Tongue (tissue), 2 donors: ENCODE data around the gene MRGPRX1. TPM values are rescaled to one million over a fixed set of nuclear protein-coding genes. Genes with fewer than 3 reads are reported as not detected.
A peak's percentile ranks its signal among the peaks of the same experiment; 100 is the strongest.
"Not testable (repeated sequence)": the region's sequence is repeated elsewhere in the genome, so short reads cannot be mapped to it uniquely, and the experiment has no call there.

Source experiments
- DNase-seq: peaks from one replicate; pipeline ENCODE4 v3.0.0-alpha.2; 2015
- total RNA-seq: library from RNA; depleted of rRNA; stranded (reverse); fragments of >200 nt; gene quantifications from one replicate; pipeline ENCODE4 v1.2.3, GENCODE V29; 2014

MRGPRX1 gene
- not detected for total RNA-seq

DNA sequence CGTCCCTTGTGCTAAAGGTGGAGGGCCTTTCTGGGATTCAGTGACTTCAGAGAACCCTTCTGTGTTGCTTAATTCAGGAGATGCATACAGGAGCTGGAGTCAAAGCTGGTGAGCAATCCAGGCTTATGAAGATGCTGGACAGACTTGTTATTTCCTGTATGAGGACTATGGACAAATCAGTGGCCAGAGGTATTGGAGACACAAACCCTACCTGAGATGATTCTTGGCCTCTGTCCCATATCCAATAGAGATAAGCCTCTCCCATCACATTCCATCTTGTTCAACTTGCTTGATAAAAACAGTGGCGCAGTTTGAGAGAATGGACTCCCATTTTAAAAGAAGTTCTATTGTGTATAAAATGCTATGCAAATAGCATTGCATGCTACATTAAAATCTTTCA lies at the start of gene MRGPRX1:
Gene MRGPRX1 (minus strand): TSS at position 101 of the 400 bp plus-strand sequence. CDS start 4,630 bp downstream, outside the sequence.
- DNase-seq: no peak

DNA sequence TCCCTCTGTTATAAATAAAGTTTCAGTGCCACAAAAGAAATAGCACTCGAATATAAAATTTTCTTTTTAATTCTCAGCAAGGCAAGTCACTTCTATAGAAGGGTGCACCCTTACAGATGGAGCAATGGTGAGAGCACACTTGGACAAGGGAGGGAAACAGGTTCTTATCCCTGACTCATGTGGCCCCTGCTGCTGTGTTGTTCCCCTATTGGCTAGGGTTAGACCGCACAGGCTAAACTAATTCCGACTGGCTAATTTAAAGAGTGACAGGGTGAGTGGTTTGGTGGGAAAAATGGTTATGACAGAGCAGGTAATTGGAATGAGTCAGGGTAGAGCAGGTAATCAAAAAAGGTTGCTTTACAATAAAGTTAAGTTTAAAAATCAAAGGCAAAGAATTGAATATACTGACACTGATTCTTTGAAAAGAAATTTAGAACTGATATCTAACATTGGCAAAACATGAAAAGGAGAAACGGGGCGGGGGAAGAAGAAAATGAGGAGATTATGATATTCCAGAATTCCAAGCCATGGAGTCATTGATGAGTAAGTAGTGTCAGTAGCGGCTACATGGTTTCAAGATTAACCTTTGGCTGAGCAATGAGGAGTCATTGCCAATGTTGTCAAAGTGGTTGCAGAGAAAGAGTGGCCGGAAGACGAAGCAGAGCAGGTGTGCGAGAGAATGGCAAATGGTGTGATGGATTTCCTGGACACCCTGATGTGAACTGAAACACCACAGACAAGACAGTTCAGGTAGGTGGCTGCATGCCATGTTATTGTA lies 48.4 kb upstream of the MRGPRX1 start:
- DNase-seq: no peak

GRCh38 chr11:18986744-18987143 lies 47.5 kb upstream of the MRGPRX1 start:
- DNase-seq: peak; percentile 45

- no peak for DNase-seq
These were observed 42.7 kb upstream of the MRGPRX1 start for GRCh38 chr11:18981897-18982296.

DNA sequence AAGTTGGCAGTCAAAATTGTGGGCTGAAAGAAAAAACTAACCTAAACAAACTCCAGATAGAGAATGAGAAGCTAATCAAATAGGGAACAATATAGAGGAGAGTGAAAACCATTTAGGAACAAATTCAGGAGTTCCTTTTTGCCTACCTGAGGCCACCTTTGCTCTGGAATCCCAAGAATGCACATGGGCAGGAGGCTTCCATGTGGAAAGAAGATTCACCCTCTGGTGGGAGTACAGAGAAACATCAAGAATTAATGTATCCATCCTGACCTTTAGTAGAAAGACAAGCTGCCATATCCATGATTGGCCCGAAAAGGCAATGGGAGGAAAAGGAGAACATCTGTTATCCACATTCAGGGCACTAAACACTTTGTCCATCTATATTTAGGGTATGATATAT lies 35.0 kb upstream of the MRGPRX1 start:
- no peak for DNase-seq

DNA sequence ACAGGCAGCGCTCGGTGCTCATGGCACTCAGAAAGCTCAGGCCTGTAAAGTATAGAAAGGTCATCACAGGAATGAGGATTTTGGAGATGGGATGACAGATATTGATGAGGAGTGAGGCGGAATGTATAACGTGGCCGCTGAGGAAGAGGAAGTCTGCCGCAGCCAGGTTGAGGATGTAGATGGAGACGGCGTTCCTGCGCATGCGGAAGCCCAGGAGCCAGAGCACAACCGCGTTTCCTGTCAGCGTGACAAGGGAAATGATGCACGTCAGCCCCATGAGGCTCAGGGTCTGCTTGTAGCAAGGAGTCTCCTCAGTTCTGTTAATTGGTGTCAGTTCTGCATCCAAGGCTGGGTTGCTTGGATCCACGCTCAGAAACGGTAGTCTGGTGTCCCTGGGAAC lies 33.1 kb upstream of the MRGPRX1 start:
- DNase-seq: no peak

- no peak for DNase-seq
These were observed 30.5 kb upstream of the MRGPRX1 start for GRCh38 chr11:18969720-18970119.

GRCh38 chr11:18958221-18958910 lies 19.2 kb upstream of the MRGPRX1 start:
- no peak for DNase-seq

GRCh38 chr11:18956630-18957029 lies 17.4 kb upstream of the MRGPRX1 start:
- DNase-seq: no peak

DNA sequence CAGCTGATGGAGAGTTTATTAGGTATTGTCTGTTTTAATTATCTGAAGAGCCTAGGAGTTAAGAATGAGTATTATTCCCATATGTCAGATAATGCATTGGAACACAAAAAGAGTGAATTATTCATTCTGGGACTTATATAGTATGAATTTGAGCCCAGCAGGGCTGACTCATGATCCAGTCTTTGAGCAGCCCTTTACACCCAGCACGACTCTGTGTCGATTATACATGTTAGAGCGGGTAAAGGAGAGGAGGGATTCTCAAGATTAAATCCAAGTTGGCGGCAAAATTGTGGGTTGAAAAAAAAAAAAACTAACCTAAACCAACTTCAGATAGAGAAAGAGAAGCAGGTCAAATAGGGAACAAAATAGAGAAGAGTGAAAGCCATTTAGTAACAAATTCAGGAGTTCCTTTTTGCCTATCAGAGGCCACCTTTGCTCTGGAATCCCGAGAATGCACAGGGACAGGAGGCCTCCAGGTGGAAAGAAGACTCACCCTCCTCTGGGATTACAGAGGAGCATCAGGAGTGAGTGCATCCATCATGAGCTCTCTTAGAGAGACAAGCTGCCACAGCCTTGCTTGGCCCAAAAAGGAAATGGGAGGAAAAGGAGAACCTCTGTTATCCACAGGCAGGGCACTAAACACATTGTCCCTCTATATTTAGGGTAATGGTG lies 3.1 kb downstream of the MRGPRX1 start:
- no peak for DNase-seq

GRCh38 chr11:18934195-18934814 lies 4.9 kb downstream of the MRGPRX1 start:
- no peak for DNase-seq

DNA sequence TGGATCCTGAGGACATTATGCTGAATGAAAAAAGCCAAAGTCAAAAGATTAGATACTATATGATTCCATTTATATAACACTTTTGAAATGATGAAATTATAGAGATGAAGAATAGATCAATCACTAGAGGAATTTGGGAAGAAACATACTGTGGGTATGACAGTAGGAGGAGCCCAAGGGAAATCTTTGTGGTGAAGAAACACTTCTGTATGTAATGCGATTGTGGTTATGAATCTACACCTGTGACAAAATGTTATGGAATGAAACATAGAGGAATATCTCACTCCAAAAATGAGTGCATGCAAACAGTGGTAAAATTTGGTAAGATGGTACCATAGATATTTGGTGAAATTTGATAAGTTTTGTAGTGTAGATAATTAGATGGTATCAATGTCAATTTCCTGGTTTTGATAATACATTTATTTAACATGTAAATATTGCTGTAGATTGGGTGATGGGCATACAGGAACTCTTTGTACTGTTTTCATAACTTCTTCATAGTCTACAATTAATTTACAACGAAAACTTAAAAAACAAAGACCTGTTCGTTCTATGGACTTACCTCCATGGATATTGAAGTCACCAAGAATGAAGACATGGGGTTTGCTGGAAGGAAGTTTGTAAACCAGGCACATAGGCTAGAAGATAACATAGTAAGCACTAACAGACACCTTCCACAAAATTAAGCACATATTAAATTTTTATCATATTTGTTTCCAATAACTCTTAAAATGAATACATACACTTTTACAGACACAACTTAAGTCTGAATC lies 11.5 kb downstream of the MRGPRX1 start:
- DNase-seq: no peak

GRCh38 chr11:18925426-18925825 lies 13.8 kb downstream of the MRGPRX1 start:
- DNase-seq: not testable (repeated sequence)

DNA sequence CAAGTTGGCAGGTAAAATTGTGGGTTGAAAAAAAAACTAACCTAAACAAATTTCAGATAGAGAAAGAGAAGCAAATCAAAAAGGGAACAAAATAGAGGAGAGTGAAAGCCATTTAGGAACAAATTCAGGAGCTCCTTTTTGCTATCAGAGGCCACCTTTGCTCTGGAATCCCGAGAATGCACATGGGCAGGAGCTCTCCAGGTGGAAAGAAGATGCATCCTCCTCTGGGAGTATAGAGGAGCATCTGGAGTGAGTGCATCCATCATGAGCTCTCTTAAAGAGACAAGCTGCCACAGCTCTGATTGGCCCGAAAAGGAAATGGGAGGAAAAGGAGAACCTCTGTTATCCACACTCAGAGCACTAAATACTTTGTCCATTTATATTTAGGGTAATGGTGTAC lies 26.3 kb downstream of the MRGPRX1 start:
- DNase-seq: no peak

DNA sequence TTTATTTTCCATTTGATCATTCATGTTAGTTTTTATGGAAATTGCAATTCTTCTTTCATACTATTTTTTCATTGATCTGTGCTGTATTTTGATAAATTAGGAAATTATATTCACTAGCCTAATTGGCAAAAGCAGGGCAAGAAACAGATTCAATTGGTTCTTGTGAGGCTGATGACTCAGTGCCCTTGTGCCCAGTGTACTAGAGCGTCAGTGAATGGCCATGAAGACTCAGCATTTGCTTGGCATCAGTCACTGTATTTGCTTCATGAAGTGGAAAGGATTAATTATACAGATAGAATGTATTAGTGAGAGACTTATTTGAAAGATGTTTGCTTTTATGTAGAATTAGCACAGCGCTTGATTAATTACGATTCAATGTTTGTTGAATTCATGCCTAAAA lies 31.8 kb downstream of the MRGPRX1 start:
- DNase-seq: no peak

DNA sequence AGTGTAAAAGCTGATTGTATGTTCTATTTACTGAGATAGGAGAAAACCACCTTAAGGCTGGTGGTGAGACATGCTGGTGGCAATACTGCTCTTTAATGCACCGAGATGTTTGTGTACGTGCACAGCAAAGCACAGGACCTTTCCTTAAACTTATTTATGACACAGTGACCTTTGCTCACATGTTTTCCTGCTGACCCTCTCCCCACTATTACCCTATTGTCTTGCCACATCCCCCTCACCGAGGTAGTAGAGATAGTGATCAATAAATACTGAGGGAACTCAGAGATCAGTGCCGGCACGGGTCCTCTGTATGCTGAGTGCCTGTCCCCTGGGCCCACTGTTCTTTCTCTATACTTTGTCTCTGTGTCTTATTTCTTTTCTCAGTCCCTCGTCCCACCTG lies 38.6 kb downstream of the MRGPRX1 start:
- DNase-seq: not testable (repeated sequence)

- not testable (repeated sequence) for DNase-seq
These were observed 39.0 kb downstream of the MRGPRX1 start for GRCh38 chr11:18900151-18900611.

DNA sequence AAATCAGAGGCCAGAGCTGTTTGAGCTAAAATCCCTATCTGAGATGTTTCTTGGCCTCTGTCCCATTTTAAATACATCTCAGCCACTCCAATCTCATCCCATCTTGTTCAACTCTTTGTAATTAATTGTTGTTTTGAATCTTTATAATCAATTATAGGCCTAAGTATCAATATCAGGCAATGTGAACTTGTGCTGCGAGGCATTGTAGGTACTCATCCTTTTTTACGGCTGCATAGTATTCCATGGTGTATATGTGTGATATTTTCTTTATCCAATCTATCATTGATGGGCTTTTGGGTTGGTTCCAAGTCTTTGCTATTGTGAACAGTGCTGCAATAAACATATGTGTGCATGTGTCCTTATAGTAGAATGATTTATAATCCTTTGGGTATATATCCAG lies 47.5 kb downstream of the MRGPRX1 start:
- not testable (repeated sequence) for DNase-seq

GRCh38 chr11:18890615-18891014 lies 48.6 kb downstream of the MRGPRX1 start:
- no peak for DNase-seq
